K562 (cell line): ENCODE results near the gene BCL7C. TPM values are rescaled to one million over a fixed set of nuclear protein-coding genes. Genes with fewer than 3 reads are reported as not detected.

ENCODE experiments used
- ATAC-seq: fragments of 200-7000 bp; cut with Tn5 transposase; 3 replicates; pipeline ENCODE4 v1.9.1; 2020; ENCODE audit warnings: moderate library complexity
- BruUV-seq: library from RNA; stranded (reverse); fragments of 400-500 nt; replicated peaks from 2 replicates; lab custom pipeline; 2021; lab: Mats Ljungman, UMichigan
- CTCF ChIA-PET: fragments of 300-600 bp; formaldehyde crosslinking; extraction: SDS; loops from one replicate; lab custom pipeline; 2021; ENCODE audit warnings: low intra/inter-chr PET ratio; lab: Yijun Ruan, JAX
- POLR2A ChIA-PET: fragments of 300-600, 350-650 bp; sonication (Branson Sonifier 250); formaldehyde crosslinking; extraction: SDS; loops from one replicate; lab custom pipeline; 2021; ENCODE audit warnings: antibody characterized with exemption, inconsistent platforms; lab: Yijun Ruan, JAX
- DNase-seq, 4 experiments: peaks; one replicate each; pipeline versions ENCODE4 v3.0.0 to v3.0.0-alpha.2; 2011 to 2018; ENCODE audit warnings: low spot score in 3 of 4, mixed read lengths in 3 of 4; ENCODE audit errors: extremely low read depth in 1 of 4
- FAIRE-seq: peaks from 2 replicates; lab custom pipeline; 2011; peaks lifted over from hg19 to GRCh38; lab: Jason Lieb, UNC
- H2AFZ ChIP-seq: 2 replicates; pipeline ENCODE4 v1.6.0; 2011; ENCODE audit warnings: low read depth, low read length, control low read depth, inconsistent platforms
- H3K27ac ChIP-seq: fragments of 200-600 bp; 3 replicates; pipeline ENCODE4 v1.8.0; 2011; ENCODE audit warnings: low read depth, mild to moderate bottlenecking, control low read depth, inconsistent platforms, low read length, moderate library complexity, mixed read lengths; ENCODE audit errors: extremely low read depth
- H3K27me3 ChIP-seq, 2 experiments: fragments of 300-600 bp in 1 of 2; 2 replicates in 1 of 2; 3 replicates in 1 of 2; pipeline versions ENCODE4 v1.6.0 to v1.8.0; 2011; ENCODE audit warnings: inconsistent platforms in 2 of 2, low read length in 2 of 2, mild to moderate bottlenecking in 1 of 2, mixed read lengths in 1 of 2, moderate library complexity in 1 of 2; ENCODE audit not compliant: control insufficient read depth in 2 of 2, insufficient read depth in 2 of 2
- H3K36me3 ChIP-seq: fragments of 300-600 bp; 3 replicates; pipeline ENCODE4 v1.8.0; 2011; ENCODE audit warnings: mild to moderate bottlenecking, low read length, inconsistent platforms; ENCODE audit not compliant: control insufficient read depth, insufficient read depth
- H3K4me1 ChIP-seq, 2 experiments: fragments of 200-600 bp in 1 of 2; replicated peaks in 1 of 2; 2 replicates in 1 of 2; 3 replicates in 1 of 2; pipeline versions ENCODE4 v1.5.1 to v1.8.0; 2011; ENCODE audit warnings: inconsistent platforms in 2 of 2, low read length in 2 of 2, mild to moderate bottlenecking in 1 of 2, mixed read lengths in 1 of 2, moderate library complexity in 1 of 2; ENCODE audit not compliant: control insufficient read depth in 2 of 2, insufficient read depth in 2 of 2
- H3K4me2 ChIP-seq: 2 replicates; pipeline ENCODE4 v1.6.1; 2011; ENCODE audit warnings: low read length, control low read depth, inconsistent platforms, mixed read lengths; ENCODE audit not compliant: insufficient read depth
- H3K4me3 ChIP-seq: fragments of 200-600 bp; sonication (generic), shearing (Covaris generic); 2 replicates; pipeline ENCODE4 v1.5.1; 2016; ENCODE audit warnings: control low read depth, inconsistent platforms
- H3K79me2 ChIP-seq: fragments of 200-600 bp; 3 replicates; pipeline ENCODE4 v1.8.0; 2011; ENCODE audit warnings: low read length, inconsistent platforms; ENCODE audit not compliant: control insufficient read depth, insufficient read depth
- H3K9ac ChIP-seq, 2 experiments: 2 replicates each; pipeline versions ENCODE4 v1.6.0 to v1.6.1; 2011; ENCODE audit warnings: low read depth in 2 of 2, low read length in 2 of 2, control low read depth in 1 of 2, inconsistent platforms in 1 of 2, mild to moderate bottlenecking in 1 of 2, mixed read lengths in 1 of 2; ENCODE audit not compliant: insufficient read depth in 1 of 2
- H3K9me1 ChIP-seq: one replicate; pipeline ENCODE4 v1.6.0; 2011; ENCODE audit warnings: inconsistent platforms, mild to moderate bottlenecking, low read length, moderate library complexity; ENCODE audit not compliant: control insufficient read depth, insufficient read depth
- H3K9me3 ChIP-seq: replicated peaks from 2 replicates; pipeline ENCODE4 v1.5.1; 2011; ENCODE audit warnings: low read depth, low read length, inconsistent platforms; ENCODE audit not compliant: control insufficient read depth, insufficient read depth
- H4K20me1 ChIP-seq: replicated peaks from 2 replicates; pipeline ENCODE4 v1.6.1; 2011; ENCODE audit warnings: low read length, inconsistent platforms, mixed read lengths; ENCODE audit not compliant: control insufficient read depth, insufficient read depth
- FOSL1 ChIP-seq: fragments of 200-800 bp; sonication (Bioruptor generic); conservative IDR thresholded peaks from 2 replicates; pipeline ENCODE4 v1.6.1; 2016; ENCODE audit warnings: missing genetic modification characterization, missing compliant biosample characterization
- ILK ChIP-seq: fragments of 450-650 bp; IDR thresholded peaks from 2 replicates; pipeline ENCODE4 v1.6.1; 2016; ENCODE audit warnings: missing genetic modification characterization, low read depth, mild to moderate bottlenecking, missing compliant biosample characterization, moderate library complexity, borderline replicate concordance
- JUND ChIP-seq, 2 experiments: IDR thresholded peaks; 2 replicates in 1 of 2; 3 replicates in 1 of 2; pipeline ENCODE4 v1.6.1; 2011; ENCODE audit warnings: borderline replicate concordance in 2 of 2, low read depth in 2 of 2, low read length in 2 of 2, improper control_type of control experiment in 1 of 2, missing biosample characterization in 1 of 2, missing genetic modification characterization in 1 of 2, missing genetic modification reagents in 1 of 2
- KLF16 ChIP-seq: IDR thresholded peaks from 2 replicates; pipeline ENCODE4 v1.6.1; 2016; ENCODE audit warnings: antibody characterized with exemption
- MAFG ChIP-seq: fragments of 450-650 bp; conservative IDR thresholded peaks from 2 replicates; pipeline ENCODE4 v1.6.1; 2016; ENCODE audit warnings: missing genetic modification characterization, missing compliant biosample characterization
- PBX2 ChIP-seq, 2 experiments: IDR thresholded peaks in 1 of 2; conservative IDR thresholded peaks in 1 of 2; 2 replicates each; pipeline ENCODE4 v1.6.1; 2016; ENCODE audit warnings: low read depth in 2 of 2, mild to moderate bottlenecking in 1 of 2, missing compliant biosample characterization in 1 of 2, missing genetic modification characterization in 1 of 2, moderate library complexity in 1 of 2
- RBM22 ChIP-seq: fragments of 200-400 bp; formaldehyde crosslinking; IDR thresholded peaks from 2 replicates; pipeline ENCODE4 v1.6.1; 2018; ENCODE audit warnings: low read length, low read depth; ENCODE audit not compliant: poor library complexity, severe bottlenecking
- TRIM28 ChIP-seq: fragments of 450-650 bp; IDR thresholded peaks from 2 replicates; pipeline ENCODE4 v1.6.1; 2017
- ZNF253 ChIP-seq: fragments of 250-450 bp; sonication (Bioruptor Pico); conservative IDR thresholded peaks from 2 replicates; pipeline ENCODE4 v1.6.1; 2021; ENCODE audit warnings: mild to moderate bottlenecking
- ZNF589 ChIP-seq: fragments of 200-800 bp; sonication (Bioruptor generic); IDR thresholded peaks from 2 replicates; pipeline ENCODE4 v1.6.1; 2016; ENCODE audit warnings: low read depth, missing genetic modification characterization, missing compliant biosample characterization
- ZNF780A ChIP-seq: fragments of 250-450 bp; sonication (Bioruptor Pico); IDR thresholded peaks from 2 replicates; pipeline ENCODE4 v1.5.0; 2021; ENCODE audit warnings: mild to moderate bottlenecking
- WGBS: fragments of 100-300 bp; shearing (Covaris generic); methylation state at CpG from one replicate; pipeline ENCODE4 v1.1.6; 2016; ENCODE audit warnings: low coverage, mixed read lengths; ENCODE audit not compliant: insufficient coverage; ENCODE audit errors: missing lambda C conversion rate; 5-methylcytosine and 5-hydroxymethylcytosine counted together
- in situ Hi-C: fragments of 300-500 bp; cut with MboI; formaldehyde crosslinking; loops from 4 replicates; pipeline ENCODE4 v1.15.0; 2018; ENCODE audit warnings: inconsistent platforms, mixed read lengths
- intact Hi-C: fragments of 100-400 bp; cut with micrococcal nuclease; formaldehyde crosslinking; loops from 2 replicates; pipeline ENCODE4 v1.14.2; 2022
- polyA plus RNA-seq, 8 experiments: library from polyadenylated mRNA; depleted of rRNA in 4 of 8; stranded (reverse) in 5 of 8; unstranded in 3 of 8; fragments of >200 nt; fragmentation: Nextera tagmentation in 2 of 8; fragmentation: Illumina TruSeq in 1 of 8; extraction: Ambion mirVana in 2 of 8; extraction: Trizol in 1 of 8; gene quantifications; 2 replicates each; pipeline versions ENCODE4 v1.2.1 to v1.2.3, GENCODE V29; 2011 to 2014; ENCODE audit warnings: inconsistent platforms in 1 of 8, missing spikeins in 1 of 8
- total RNA-seq, 7 experiments: library from RNA; depleted of rRNA in 6 of 7; stranded (reverse); fragments of >200 nt in 6 of 7; fragmentation: Illumina TruSeq in 2 of 7; extraction: Trizol in 2 of 7; gene quantifications; 2 replicates each; pipeline versions ENCODE4 v1.2.1 to v1.2.3, GENCODE V29; 2011 to 2021; ENCODE audit warnings: low replicate concordance in 1 of 7
- TF ChIP-seq, protein P1 (sequence below): IDR thresholded peaks from 2 replicates; pipeline ENCODE4 v1.6.1; 2012; ENCODE audit warnings: low read depth, low read length, improper control_type of control experiment, borderline replicate concordance

BCL7C gene
- total and polyA plus RNA-seq, 9 of the 15 experiments (the other 6 are each of a cell fraction or from before 2014, with no cell fraction given), result 1.7 to 85.8 (median 19.6) TPM

DNA sequence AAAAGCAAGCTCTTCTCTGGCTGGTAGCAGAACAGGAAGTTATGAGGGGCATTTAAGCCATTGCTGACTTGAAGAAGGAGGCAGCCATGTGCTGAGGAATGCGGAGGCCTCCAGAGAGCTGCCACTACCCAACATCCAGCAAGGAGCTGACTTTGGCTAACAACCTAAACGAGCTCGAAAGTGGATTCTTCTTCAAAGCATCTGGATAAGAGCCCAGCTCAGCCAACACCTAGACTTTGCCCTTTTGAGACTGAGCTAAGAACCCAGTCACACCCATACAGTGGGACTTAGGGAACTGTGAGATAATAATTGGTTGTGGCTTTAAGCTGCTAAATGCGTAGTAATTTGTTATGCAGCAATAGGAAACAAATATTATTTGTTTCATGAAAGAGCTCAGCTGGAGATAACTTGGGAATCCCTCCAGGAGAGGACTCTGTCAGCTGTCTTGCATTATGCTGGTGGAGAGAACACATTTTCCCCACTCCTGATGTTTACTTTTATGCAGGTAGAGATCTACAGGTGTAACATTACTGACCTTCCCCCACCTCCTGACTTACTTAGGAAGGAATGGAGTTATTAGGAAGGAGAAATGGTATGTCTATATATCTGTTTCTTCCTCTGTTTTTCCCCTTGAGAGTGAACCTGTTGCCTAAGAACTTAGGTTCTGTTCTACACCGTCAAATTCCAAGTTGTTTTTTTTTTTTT is 54.2 kb downstream of the BCL7C start:
- BruUV-seq, result no TSS peak
- no peak overlapping the region for H3K4me2 ChIP-seq
- FAIRE-seq (no peak), DNase-seq (no peak), ATAC-seq (no peak)
- H3K27me3 ChIP-seq, result no peaks in the 10 kb centered on the region
- TF ChIP-seq JUND (IDR thresholded peaks at IDR 0.05; ENCODE audit: borderline replicate concordance, low read depth, low read length), result no peak
- TF ChIP-seq JUND (tag; IDR thresholded peaks at IDR 0.05; ENCODE audit: borderline replicate concordance, low read depth, low read length), result no peak
- TF ChIP-seq RBM22, result no peak
- no peak for TF ChIP-seq ZNF780A (CRISPR knock-in tag)
- TF ChIP-seq KLF16, result no peak
- no peak for TF ChIP-seq PBX2 (CRISPR knock-in tag; IDR thresholded peaks at IDR 0.05; ENCODE audit: low read depth)
- TF ChIP-seq PBX2 (tag; conservative IDR thresholded peaks at IDR 0.05; ENCODE audit: low read depth), result no peak
- no peak for TF ChIP-seq FOSL1 (tag)
- TF ChIP-seq, protein P1, sequence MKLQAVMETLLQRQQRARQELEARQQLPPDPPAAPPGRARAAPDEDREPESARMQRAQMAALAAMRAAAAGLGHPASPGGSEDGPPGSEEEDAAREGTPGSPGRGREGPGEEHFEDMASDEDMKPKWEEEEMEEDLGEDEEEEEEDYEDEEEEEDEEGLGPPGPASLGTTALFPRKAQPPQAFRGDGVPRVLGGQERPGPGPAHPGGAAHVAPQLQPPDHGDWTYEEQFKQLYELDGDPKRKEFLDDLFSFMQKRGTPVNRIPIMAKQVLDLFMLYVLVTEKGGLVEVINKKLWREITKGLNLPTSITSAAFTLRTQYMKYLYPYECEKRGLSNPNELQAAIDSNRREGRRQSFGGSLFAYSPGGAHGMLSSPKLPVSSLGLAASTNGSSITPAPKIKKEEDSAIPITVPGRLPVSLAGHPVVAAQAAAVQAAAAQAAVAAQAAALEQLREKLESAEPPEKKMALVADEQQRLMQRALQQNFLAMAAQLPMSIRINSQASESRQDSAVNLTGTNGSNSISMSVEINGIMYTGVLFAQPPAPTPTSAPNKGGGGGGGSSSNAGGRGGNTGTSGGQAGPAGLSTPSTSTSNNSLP, result no peak
- TF ChIP-seq ZNF589 (CRISPR knock-in tag), result no peak
- no peak for TF ChIP-seq ZNF253 (CRISPR knock-in tag)
- TF ChIP-seq TRIM28, result no peak
- TF ChIP-seq MAFG (tag), result no peak
- TF ChIP-seq ILK (tag), result no peak
- intact Hi-C loops, result no loop called here
- H3K27ac ChIP-seq, result no peak overlapping the region
- H3K79me2 ChIP-seq, result no peaks in the 10 kb centered on the region
- H3K36me3 ChIP-seq, result no peaks in the 10 kb centered on the region
- H3K9me1 ChIP-seq, result no peaks in the 10 kb centered on the region
- no peak overlapping the region for H3K4me3 ChIP-seq
- H3K4me1 ChIP-seq, result peaks cover 3 to 10% of the 10 kb centered on the region in 2 experiments; a peak in 4 of 5 replicates
- H3K9me3 ChIP-seq, result no peaks in the 10 kb centered on the region
- H3K9ac ChIP-seq, result peak overlapping the region in 1 of 2 experiments; percentile 45; a peak in 1 of 4 replicates
- CTCF ChIA-PET, result no interaction called here
- in situ Hi-C loops, result loop anchor here (10.0 kb wide), 1 partner anchor 65 kb away; no protein-coding TSS in a partner anchor
- H2AFZ ChIP-seq, result no peak overlapping the region
- no peaks in the 10 kb centered on the region for H4K20me1 ChIP-seq
- POLR2A ChIA-PET, result interaction anchor here (0.8 to 1.7 kb wide), 3 partner anchors 14 to 66 kb away, joined by 3 to 6 read pairs (median 4); no protein-coding TSS in a partner anchor
- WGBS, result 47% methylated on average over 4 of the region's 5 CpGs
